ENCODE measurements around the gene WDR33. TPM values are rescaled to one million over a fixed set of nuclear protein-coding genes. Genes with fewer than 3 reads are reported as not detected.
A peak's percentile ranks its signal among the peaks of the same experiment; 100 is the strongest.

Gene WDR33
- total RNA-seq, 1 donor from 2014 or later: 81.0 TPM

GRCh38 chr2:127740665-127741288 is 70.2 kb downstream of the WDR33 start:
- Mint-ChIP-seq H3K27ac (peak overlapping the region; percentile 47), H3K4me3 (no peak overlapping the region)
- intact Hi-C loops (cut with micrococcal nuclease): no loop called here

GRCh38 chr2:127739800-127740199 is 71.2 kb downstream of the WDR33 start:
- no peaks in the 10 kb centered on the region for H3K9me3 Mint-ChIP-seq
- intact Hi-C loops (cut with micrococcal nuclease): loop anchor here (5.0 kb wide), 1 partner anchor 573 kb away; no protein-coding TSS in a partner anchor
- H3K36me3 Mint-ChIP-seq (ENCODE audit: low read depth): peaks cover 44% of the 10 kb centered on the region
- no peak overlapping the region for H3K4me3 Mint-ChIP-seq
- peak overlapping the region; percentile 11 for H3K27ac Mint-ChIP-seq
- peaks cover 49% of the 10 kb centered on the region for H3K4me1 Mint-ChIP-seq (ENCODE audit: low read depth)
- no peak for DNase-seq (ENCODE audit: low spot score)
- H3K27me3 Mint-ChIP-seq (ENCODE audit: insufficient read depth): no peaks in the 10 kb centered on the region

More at GRCh38 chr2:127740665-127741288, 70.2 kb downstream of the WDR33 start:
- Mint-ChIP-seq H3K36me3 (ENCODE audit: low read depth) (peaks cover 46% of the 10 kb centered on the region), H3K4me1 (ENCODE audit: low read depth) (peaks cover 53% of the 10 kb centered on the region), H3K27me3 (ENCODE audit: insufficient read depth) (no peaks in the 10 kb centered on the region), H3K9me3 (no peaks in the 10 kb centered on the region)
- no peak for DNase-seq (ENCODE audit: low spot score)

GRCh38 chr2:127737892-127738291 is 73.1 kb downstream of the WDR33 start:
- H3K36me3 Mint-ChIP-seq (ENCODE audit: low read depth): peaks cover 31% of the 10 kb centered on the region

GRCh38 chr2:127735537-127736399 is 75.2 kb downstream of the WDR33 start:
- Mint-ChIP-seq H3K27ac (no peak overlapping the region), H3K27me3 (ENCODE audit: insufficient read depth) (no peaks in the 10 kb centered on the region), H3K9me3 (no peaks in the 10 kb centered on the region), H3K36me3 (ENCODE audit: low read depth) (peaks cover 23% of the 10 kb centered on the region), H3K4me3 (no peak overlapping the region), H3K4me1 (ENCODE audit: low read depth) (peaks cover 24% of the 10 kb centered on the region)
- no peak for DNase-seq (ENCODE audit: low spot score)
- intact Hi-C loops (cut with micrococcal nuclease): loop anchor here (5.0 kb wide), 1 partner anchor 577 kb away; no protein-coding TSS in a partner anchor

More at GRCh38 chr2:127737892-127738291, 73.1 kb downstream of the WDR33 start:
- no peak for DNase-seq (ENCODE audit: low spot score)
- Mint-ChIP-seq H3K27ac (no peak overlapping the region), H3K9me3 (no peaks in the 10 kb centered on the region), H3K4me3 (no peak overlapping the region), H3K27me3 (ENCODE audit: insufficient read depth) (no peaks in the 10 kb centered on the region), H3K4me1 (ENCODE audit: low read depth) (peaks cover 33% of the 10 kb centered on the region)
- intact Hi-C loops (cut with micrococcal nuclease): loop anchor here (5.0 kb wide), 1 partner anchor 574 kb away; no protein-coding TSS in a partner anchor

- H3K9me3 Mint-ChIP-seq: no peaks in the 10 kb centered on the region
Observed at GRCh38 chr2:127735044-127735443, 75.9 kb downstream of the WDR33 start.

GRCh38 chr2:127733816-127734537 is 77.0 kb downstream of the WDR33 start:
- Mint-ChIP-seq H3K4me3 (no peak overlapping the region), H3K36me3 (ENCODE audit: low read depth) (peaks cover 16% of the 10 kb centered on the region), H3K4me1 (ENCODE audit: low read depth) (peaks cover 13% of the 10 kb centered on the region), H3K27ac (no peak overlapping the region), H3K9me3 (no peaks in the 10 kb centered on the region), H3K27me3 (ENCODE audit: insufficient read depth) (no peaks in the 10 kb centered on the region)
- intact Hi-C loops (cut with micrococcal nuclease): no loop called here
- no peak for DNase-seq (ENCODE audit: low spot score)

More at GRCh38 chr2:127735044-127735443, 75.9 kb downstream of the WDR33 start:
- no peak for DNase-seq (ENCODE audit: low spot score)
- Mint-ChIP-seq H3K27me3 (ENCODE audit: insufficient read depth) (no peaks in the 10 kb centered on the region), H3K4me1 (ENCODE audit: low read depth) (peaks cover 18% of the 10 kb centered on the region), H3K36me3 (ENCODE audit: low read depth) (peaks cover 18% of the 10 kb centered on the region), H3K27ac (no peak overlapping the region), H3K4me3 (no peak overlapping the region)
- intact Hi-C loops (cut with micrococcal nuclease): loop anchor here (5.0 kb wide), 1 partner anchor 577 kb away; no protein-coding TSS in a partner anchor

GRCh38 chr2:127733113-127733815 is 77.7 kb downstream of the WDR33 start:
- DNase-seq (ENCODE audit: low spot score): no peak
- Mint-ChIP-seq H3K27ac (no peak overlapping the region), H3K9me3 (no peaks in the 10 kb centered on the region), H3K36me3 (ENCODE audit: low read depth) (peaks cover 12% of the 10 kb centered on the region), H3K27me3 (ENCODE audit: insufficient read depth) (no peaks in the 10 kb centered on the region), H3K4me1 (ENCODE audit: low read depth) (peaks cover 8% of the 10 kb centered on the region), H3K4me3 (no peak overlapping the region)
- intact Hi-C loops (cut with micrococcal nuclease): no loop called here

GRCh38 chr2:127726158-127726880 is 84.7 kb downstream of the WDR33 start:
- H3K4me3 Mint-ChIP-seq: no peak overlapping the region
- H3K4me1 Mint-ChIP-seq (ENCODE audit: low read depth): peaks cover 12% of the 10 kb centered on the region
- peaks cover 43% of the 10 kb centered on the region for H3K36me3 Mint-ChIP-seq (ENCODE audit: low read depth)
- H3K27ac Mint-ChIP-seq: no peak overlapping the region
- H3K27me3 Mint-ChIP-seq (ENCODE audit: insufficient read depth): no peaks in the 10 kb centered on the region
- no peak for DNase-seq (ENCODE audit: low spot score)
- intact Hi-C loops (cut with micrococcal nuclease): no loop called here
- H3K9me3 Mint-ChIP-seq: no peaks in the 10 kb centered on the region

- intact Hi-C loops (cut with micrococcal nuclease): no loop called here
- DNase-seq (ENCODE audit: low spot score): no peak
- Mint-ChIP-seq H3K4me1 (ENCODE audit: low read depth) (peaks cover 12% of the 10 kb centered on the region), H3K36me3 (ENCODE audit: low read depth) (peaks cover 54% of the 10 kb centered on the region), H3K4me3 (no peak overlapping the region), H3K27me3 (ENCODE audit: insufficient read depth) (no peaks in the 10 kb centered on the region), H3K9me3 (no peaks in the 10 kb centered on the region), H3K27ac (no peak overlapping the region)
Observed at GRCh38 chr2:127722807-127723206, 88.2 kb downstream of the WDR33 start.

GRCh38 chr2:127721978-127722355 is 89.0 kb downstream of the WDR33 start:
- no peak for DNase-seq (ENCODE audit: low spot score)
- Mint-ChIP-seq H3K36me3 (ENCODE audit: low read depth) (peaks cover 51% of the 10 kb centered on the region), H3K27me3 (ENCODE audit: insufficient read depth) (no peaks in the 10 kb centered on the region), H3K4me3 (no peak overlapping the region), H3K27ac (peak overlapping the region; percentile 7), H3K9me3 (no peaks in the 10 kb centered on the region), H3K4me1 (ENCODE audit: low read depth) (peaks cover 12% of the 10 kb centered on the region)
- intact Hi-C loops (cut with micrococcal nuclease): no loop called here

- Mint-ChIP-seq H3K9me3 (no peaks in the 10 kb centered on the region), H3K27ac (peak overlapping the region; percentile 7), H3K4me1 (ENCODE audit: low read depth) (peaks cover 12% of the 10 kb centered on the region), H3K4me3 (no peak overlapping the region), H3K36me3 (ENCODE audit: low read depth) (peaks cover 48% of the 10 kb centered on the region), H3K27me3 (ENCODE audit: insufficient read depth) (no peaks in the 10 kb centered on the region)
- DNase-seq (ENCODE audit: low spot score): no peak
- intact Hi-C loops (cut with micrococcal nuclease): no loop called here
Observed at GRCh38 chr2:127721311-127721977, 89.5 kb downstream of the WDR33 start.
